GM12878 (cell line): ENCODE measurements around the gene RWDD2A.

Source experiments
- BACH1 ChIP-seq: fragments of 450-650 bp; IDR thresholded peaks from 2 replicates; pipeline ENCODE4 v1.6.1; 2017; ENCODE audit warnings: mild to moderate bottlenecking, borderline replicate concordance
- BCL3 ChIP-seq: IDR thresholded peaks from 2 replicates; pipeline ENCODE4 v1.6.1; 2011; ENCODE audit warnings: borderline replicate concordance, low read depth, mild to moderate bottlenecking, moderate library complexity, low read length; ENCODE audit not compliant: insufficient read depth, poor library complexity, severe bottlenecking
- CEBPB ChIP-seq, 2 experiments: fragments of 150-350 bp in 1 of 2; IDR thresholded peaks; 2 replicates each; pipeline ENCODE4 v1.6.1; 2012 to 2014; ENCODE audit warnings: low read depth in 2 of 2, low read length in 2 of 2, borderline replicate concordance in 1 of 2, inconsistent platforms in 1 of 2
- CREM ChIP-seq: IDR thresholded peaks from 2 replicates; pipeline ENCODE4 v1.6.1; 2014; ENCODE audit warnings: antibody characterized with exemption, low read depth
- MAX ChIP-seq: IDR thresholded peaks from 2 replicates; pipeline ENCODE4 v1.6.1; 2012; ENCODE audit warnings: low read depth, low read length, improper control_type of control experiment
- NFIC ChIP-seq: IDR thresholded peaks from 2 replicates; pipeline ENCODE4 v1.6.1; 2012; ENCODE audit warnings: low read depth, mild to moderate bottlenecking, inconsistent platforms, low read length, moderate library complexity
- NR2C2 ChIP-seq: IDR thresholded peaks from 2 replicates; pipeline ENCODE4 v1.6.1; 2011; ENCODE audit warnings: borderline replicate concordance, low read depth; ENCODE audit not compliant: control insufficient read depth, insufficient read length
- POLR2A ChIP-seq: IDR thresholded peaks from 2 replicates; pipeline ENCODE4 v1.6.1; 2011; ENCODE audit warnings: low read depth, mild to moderate bottlenecking, low read length
- RAD21 ChIP-seq: IDR thresholded peaks from 2 replicates; pipeline ENCODE4 v1.6.1; 2011; ENCODE audit warnings: mild to moderate bottlenecking, low read depth, low read length, moderate library complexity; ENCODE audit not compliant: insufficient read depth
- TCF3 ChIP-seq: IDR thresholded peaks from 2 replicates; pipeline ENCODE4 v1.6.1; 2012; ENCODE audit warnings: low read depth, mild to moderate bottlenecking, low read length, borderline replicate concordance; ENCODE audit not compliant: insufficient read depth
- TCF7 ChIP-seq: IDR thresholded peaks from 2 replicates; pipeline ENCODE4 v1.6.1; 2014; ENCODE audit warnings: antibody characterized with exemption, borderline replicate concordance
- USF2 ChIP-seq: IDR thresholded peaks from 2 replicates; pipeline ENCODE4 v1.6.1; 2011; ENCODE audit warnings: low read depth, low read length, improper control_type of control experiment, borderline replicate concordance
- ZNF207 ChIP-seq: fragments of 450-650 bp; IDR thresholded peaks from 2 replicates; pipeline ENCODE4 v1.6.1; 2014; ENCODE audit warnings: antibody characterized with exemption, mild to moderate bottlenecking, borderline replicate concordance
- ZNF274 ChIP-seq: IDR thresholded peaks from one replicate; pipeline ENCODE4 v1.8.0; 2011; ENCODE audit not compliant: insufficient read length, insufficient read depth

- TF ChIP-seq USF2 (no peak), TCF3 (no peak), CREM (no peak), BACH1 (no peak), ZNF207 (no peak), ZNF274 (no peak), NR2C2 (no peak), BCL3 (no peak), RAD21 (no peak), MAX (no peak), CEBPB (IDR thresholded peaks at IDR 0.05; ENCODE audit: borderline replicate concordance in 1 of 2, low read depth in 2 of 2, low read length in 2 of 2) (no peak), POLR2A (no peak), TCF7 (no peak), NFIC (no peak)
Measured at GRCh38 chr6:83169106-83169505, 24.1 kb upstream of the RWDD2A start.
